GM12878 (cell line): ENCODE data around the gene FCGR2B. TPM values are rescaled to one million over a fixed set of nuclear protein-coding genes. Genes with fewer than 3 reads are reported as not detected.
"Not testable (repeated sequence)": the region's sequence is repeated elsewhere in the genome, so short reads cannot be mapped to it uniquely, and the experiment has no call there.

Experiments
- ATAC-seq: fragments of 200-7000 bp; cut with Tn5 transposase; 3 replicates; pipeline ENCODE4 v1.9.1; 2020; ENCODE audit warnings: mild to moderate bottlenecking, moderate library complexity
- BruUV-seq: library from RNA; stranded (reverse); fragments of 400-500 nt; replicated peaks from 2 replicates; lab custom pipeline; 2021; lab: Mats Ljungman, UMichigan
- CTCF ChIA-PET: fragments of 300-600 bp; sonication (Branson Sonifier 250); formaldehyde crosslinking; extraction: SDS; loops from one replicate; lab custom pipeline; 2021; ENCODE audit warnings: inconsistent platforms; lab: Yijun Ruan, JAX
- POLR2A ChIA-PET: fragments of 350-600 bp; formaldehyde crosslinking; extraction: SDS; loops from one replicate; lab custom pipeline; 2021; ENCODE audit warnings: inconsistent platforms; lab: Charles Lee
- RAD21 ChIA-PET: fragments of 300-600 bp; sonication (Branson Sonifier 250); formaldehyde crosslinking; loops from one replicate; lab custom pipeline; 2023; ENCODE audit warnings: antibody characterized with exemption; ENCODE audit not compliant: unreplicated experiment; lab: Charles Lee
- SMC1A ChIA-PET: fragments of 300-600 bp; sonication (Branson Sonifier 250); formaldehyde crosslinking; loops from one replicate; lab custom pipeline; 2023; ENCODE audit not compliant: unreplicated experiment, uncharacterized antibody; lab: Charles Lee
- DNase-seq: peaks from one replicate; pipeline ENCODE4 v3.0.0-alpha.2; 2011; ENCODE audit warnings: low read depth, low spot score
- FAIRE-seq: peaks from 3 replicates; lab custom pipeline; 2011; peaks lifted over from hg19 to GRCh38; lab: Jason Lieb, UNC
- H2AFZ ChIP-seq: 2 replicates; pipeline ENCODE4 v1.6.0; 2011; ENCODE audit warnings: low read depth, low read length, control low read depth; ENCODE audit not compliant: control insufficient read depth
- H3K27ac ChIP-seq: 2 replicates; pipeline ENCODE4 v1.5.1; 2011; ENCODE audit warnings: control low read depth; ENCODE audit not compliant: control insufficient read depth, insufficient read depth
- H3K27me3 ChIP-seq, 2 experiments: replicated peaks in 1 of 2; 2 replicates each; pipeline versions ENCODE4 v1.6.0 to v1.6.1; 2011; ENCODE audit warnings: low read length in 1 of 2; ENCODE audit not compliant: control insufficient read depth in 2 of 2, insufficient read depth in 2 of 2
- H3K36me3 ChIP-seq, 2 experiments: 2 replicates each; pipeline ENCODE4 v1.5.1; 2011; ENCODE audit warnings: low read length in 1 of 2; ENCODE audit not compliant: control insufficient read depth in 2 of 2, insufficient read depth in 2 of 2
- H3K4me1 ChIP-seq: 2 replicates; pipeline ENCODE4 v1.6.1; 2011; ENCODE audit warnings: mild to moderate bottlenecking, low read length, moderate library complexity, mixed read lengths; ENCODE audit not compliant: control insufficient read depth, insufficient read depth
- H3K4me2 ChIP-seq: 2 replicates; pipeline ENCODE4 v1.6.0; 2011; ENCODE audit warnings: control low read depth; ENCODE audit not compliant: control insufficient read depth, insufficient read depth
- H3K4me3 ChIP-seq: fragments of 200-600 bp; sonication (generic); 2 replicates; pipeline ENCODE4 v1.5.1; 2016
- H3K79me2 ChIP-seq: 2 replicates; pipeline ENCODE4 v1.6.0; 2011; ENCODE audit warnings: low read length; ENCODE audit not compliant: control insufficient read depth, insufficient read depth
- H3K9ac ChIP-seq: 2 replicates; pipeline ENCODE4 v1.8.0; 2011; ENCODE audit warnings: low read length, control low read depth, mixed read lengths; ENCODE audit not compliant: control insufficient read depth, insufficient read depth
- H3K9me3 ChIP-seq: replicated peaks from 3 replicates; pipeline ENCODE4 v1.5.1; 2011; ENCODE audit warnings: mild to moderate bottlenecking, low read length; ENCODE audit not compliant: control insufficient read depth, insufficient read depth
- H4K20me1 ChIP-seq: 2 replicates; pipeline ENCODE4 v1.6.0; 2011; ENCODE audit not compliant: control insufficient read depth, insufficient read depth
- WGBS: methylation state at CpG from one replicate; pipeline ENCODE4 v1.1.6; 2016; ENCODE audit warnings: low lambda C conversion rate; ENCODE audit not compliant: insufficient replicate concordance, insufficient coverage; ENCODE audit errors: missing lambda C conversion rate; 5-methylcytosine and 5-hydroxymethylcytosine counted together
- in situ Hi-C: fragments of 300-500 bp; cut with MboI; formaldehyde crosslinking; loops from 9 replicates; pipeline ENCODE4 v1.14.3; 2018; ENCODE audit warnings: mixed read lengths
- intact Hi-C: fragments of 100-400 bp; cut with micrococcal nuclease; formaldehyde crosslinking; loops from one replicate; pipeline ENCODE4 v1.14.2; 2022; ENCODE audit not compliant: unreplicated experiment
- polyA plus RNA-seq, 11 experiments: library from polyadenylated mRNA; depleted of rRNA in 4 of 11; unstranded in 6 of 11; stranded (reverse) in 5 of 11; fragments of >200 nt; fragmentation: Nextera tagmentation in 4 of 11; fragmentation: Illumina TruSeq in 1 of 11; extraction: Ambion mirVana in 4 of 11; extraction: Trizol in 1 of 11; gene quantifications; 1 replicate in 1 of 11; 2 replicates in 10 of 11; pipeline versions ENCODE4 v1.2.1 to v1.2.3, GENCODE V29; 2011 to 2016; ENCODE audit warnings: inconsistent platforms in 2 of 11, missing spikeins in 2 of 11, low read depth in 1 of 11
- total RNA-seq, 4 experiments: library from RNA; depleted of rRNA in 3 of 4; stranded (reverse); fragments of >200 nt in 3 of 4; fragmentation: Illumina TruSeq in 1 of 4; extraction: Trizol in 1 of 4; gene quantifications; 2 replicates each; pipeline versions ENCODE4 v1.2.1 to v1.2.3, GENCODE V29; 2013 to 2021

Gene FCGR2B
- total and polyA plus RNA-seq, 10 of the 15 experiments (the other 5 are each of a cell fraction or from before 2014, with no cell fraction given) = 76.6 to 216 (median 108) TPM

GRCh38 chr1:161693020-161693712 is 30.2 kb downstream of the FCGR2B start:
- POLR2A ChIA-PET = not testable (repeated sequence)

GRCh38 chr1:161698302-161698701 is 35.4 kb downstream of the FCGR2B start:
- SMC1A ChIA-PET, H4K20me1 ChIP-seq, FAIRE-seq, H3K4me2 ChIP-seq, H3K9ac ChIP-seq, CTCF ChIA-PET, BruUV-seq, H3K4me3 ChIP-seq, H3K36me3 ChIP-seq, H3K27ac ChIP-seq, DNase-seq, H3K79me2 ChIP-seq, H3K9me3 ChIP-seq, RAD21 ChIA-PET, ATAC-seq, POLR2A ChIA-PET, intact Hi-C loops, in situ Hi-C loops, H2AFZ ChIP-seq, H3K4me1 ChIP-seq, H3K27me3 ChIP-seq: not testable (repeated sequence)
- WGBS = 67% methylated on average over 2 of the region's 2 CpGs

More at GRCh38 chr1:161693020-161693712, 30.2 kb downstream of the FCGR2B start:
- intact Hi-C loops, FAIRE-seq, in situ Hi-C loops, H3K27ac ChIP-seq, H3K4me3 ChIP-seq, H3K79me2 ChIP-seq, ATAC-seq, H3K4me2 ChIP-seq, RAD21 ChIA-PET, BruUV-seq, H3K9ac ChIP-seq, H3K27me3 ChIP-seq, H3K36me3 ChIP-seq, DNase-seq, H2AFZ ChIP-seq, H3K9me3 ChIP-seq, H4K20me1 ChIP-seq, H3K4me1 ChIP-seq: not testable (repeated sequence)
- WGBS = 80% methylated on average over 14 of the region's 14 CpGs
- ChIA-PET CTCF (interaction anchor here (5.4 kb wide), 1 partner anchor 46 kb away, joined by 21 read pairs; no protein-coding TSS in a partner anchor), SMC1A (interaction anchor here (1.7 kb wide), 1 partner anchor 10 kb away, joined by 4 read pairs; no protein-coding TSS in a partner anchor)
